ENCODE results near the gene HSF5. TPM values are rescaled to one million over a fixed set of nuclear protein-coding genes. Genes with fewer than 3 reads are reported as not detected.
A peak's percentile ranks its signal among the peaks of the same experiment; 100 is the strongest.

HSF5 gene
- total and polyA plus RNA-seq, 4 donors: 0.09 to 0.17 TPM; not detected in 2

- WGBS: 76% methylated on average over 3 of the region's 3 CpGs
- peak overlapping the region; percentile 50 to 61 for H3K27ac ChIP-seq (ENCODE audit: low read depth in 1 of 2, low read length in 2 of 2)
Measured at GRCh38 chr17:58531122-58531521, 42.9 kb upstream of the HSF5 start.

GRCh38 chr17:58530655-58531054, 42.4 kb upstream of the HSF5 start:
- no peaks in the 10 kb centered on the region for H3K36me3 ChIP-seq (ENCODE audit: control insufficient read depth in 4 of 4, insufficient read depth in 3 of 4, low read depth in 1 of 4, low read length in 3 of 4)
- H3K27ac ChIP-seq (ENCODE audit: low read depth in 1 of 2, low read length in 2 of 2): peak overlapping the region; percentile 16 to 32
- H3K9me3 ChIP-seq (ENCODE audit: control insufficient read depth in 4 of 4, low read length in 3 of 4): no peaks in the 10 kb centered on the region
- no peak for DNase-seq (ENCODE audit: low spot score)
- no peak overlapping the region for H3K4me3 ChIP-seq (ENCODE audit: low read depth in 1 of 3, low read length in 3 of 3)
- H3K9ac ChIP-seq (ENCODE audit: low read depth in 1 of 2, low read length in 2 of 2): no peak overlapping the region
- TF ChIP-seq GABPA (IDR thresholded peaks at IDR 0.05 in 1 of 2, conservative IDR thresholded peaks at IDR 0.05 in 1 of 2): no peak
- TF ChIP-seq JUND (IDR thresholded peaks at IDR 0.05): no peak
- no peaks in the 10 kb centered on the region for H3K27me3 ChIP-seq (ENCODE audit: control insufficient read depth in 4 of 4, insufficient read depth in 4 of 4, low read length in 3 of 4)
- peaks cover 9 to 23% (median 19%) of the 10 kb centered on the region in 4 donors for H3K4me1 ChIP-seq (ENCODE audit: control insufficient read depth in 4 of 4, insufficient read depth in 4 of 4, low read length in 3 of 4)
- WGBS: 80% methylated on average over 2 of the region's 2 CpGs

More at GRCh38 chr17:58531122-58531521, 42.9 kb upstream of the HSF5 start:
- Histone ChIP-seq H3K4me1 (ENCODE audit: control insufficient read depth in 4 of 4, insufficient read depth in 4 of 4, low read length in 3 of 4) (peaks cover 11 to 27% (median 19%) of the 10 kb centered on the region in 4 donors), H3K36me3 (ENCODE audit: control insufficient read depth in 4 of 4, insufficient read depth in 3 of 4, low read depth in 1 of 4, low read length in 3 of 4) (no peaks in the 10 kb centered on the region), H3K4me3 (ENCODE audit: low read depth in 1 of 3, low read length in 3 of 3) (peak overlapping the region in 2 of 3 donors; percentile 50 to 60), H3K27me3 (ENCODE audit: control insufficient read depth in 4 of 4, insufficient read depth in 4 of 4, low read length in 3 of 4) (no peaks in the 10 kb centered on the region), H3K9ac (ENCODE audit: low read depth in 1 of 2, low read length in 2 of 2) (no peak overlapping the region), H3K9me3 (ENCODE audit: control insufficient read depth in 4 of 4, low read length in 3 of 4) (no peaks in the 10 kb centered on the region)
- no peak for DNase-seq (ENCODE audit: low spot score)
- TF ChIP-seq, protein P1, sequence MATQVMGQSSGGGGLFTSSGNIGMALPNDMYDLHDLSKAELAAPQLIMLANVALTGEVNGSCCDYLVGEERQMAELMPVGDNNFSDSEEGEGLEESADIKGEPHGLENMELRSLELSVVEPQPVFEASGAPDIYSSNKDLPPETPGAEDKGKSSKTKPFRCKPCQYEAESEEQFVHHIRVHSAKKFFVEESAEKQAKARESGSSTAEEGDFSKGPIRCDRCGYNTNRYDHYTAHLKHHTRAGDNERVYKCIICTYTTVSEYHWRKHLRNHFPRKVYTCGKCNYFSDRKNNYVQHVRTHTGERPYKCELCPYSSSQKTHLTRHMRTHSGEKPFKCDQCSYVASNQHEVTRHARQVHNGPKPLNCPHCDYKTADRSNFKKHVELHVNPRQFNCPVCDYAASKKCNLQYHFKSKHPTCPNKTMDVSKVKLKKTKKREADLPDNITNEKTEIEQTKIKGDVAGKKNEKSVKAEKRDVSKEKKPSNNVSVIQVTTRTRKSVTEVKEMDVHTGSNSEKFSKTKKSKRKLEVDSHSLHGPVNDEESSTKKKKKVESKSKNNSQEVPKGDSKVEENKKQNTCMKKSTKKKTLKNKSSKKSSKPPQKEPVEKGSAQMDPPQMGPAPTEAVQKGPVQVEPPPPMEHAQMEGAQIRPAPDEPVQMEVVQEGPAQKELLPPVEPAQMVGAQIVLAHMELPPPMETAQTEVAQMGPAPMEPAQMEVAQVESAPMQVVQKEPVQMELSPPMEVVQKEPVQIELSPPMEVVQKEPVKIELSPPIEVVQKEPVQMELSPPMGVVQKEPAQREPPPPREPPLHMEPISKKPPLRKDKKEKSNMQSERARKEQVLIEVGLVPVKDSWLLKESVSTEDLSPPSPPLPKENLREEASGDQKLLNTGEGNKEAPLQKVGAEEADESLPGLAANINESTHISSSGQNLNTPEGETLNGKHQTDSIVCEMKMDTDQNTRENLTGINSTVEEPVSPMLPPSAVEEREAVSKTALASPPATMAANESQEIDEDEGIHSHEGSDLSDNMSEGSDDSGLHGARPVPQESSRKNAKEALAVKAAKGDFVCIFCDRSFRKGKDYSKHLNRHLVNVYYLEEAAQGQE (IDR thresholded peaks at IDR 0.05): no peak
- TF ChIP-seq SP1 (IDR thresholded peaks at IDR 0.05): no peak
- TF ChIP-seq YY1 (IDR thresholded peaks at IDR 0.05): no peak
- TF ChIP-seq, protein P2, sequence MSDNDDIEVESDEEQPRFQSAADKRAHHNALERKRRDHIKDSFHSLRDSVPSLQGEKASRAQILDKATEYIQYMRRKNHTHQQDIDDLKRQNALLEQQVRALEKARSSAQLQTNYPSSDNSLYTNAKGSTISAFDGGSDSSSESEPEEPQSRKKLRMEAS (IDR thresholded peaks at IDR 0.05): no peak
- TF ChIP-seq ZBTB33 (IDR thresholded peaks at IDR 0.05): no peak
- TF ChIP-seq NR2F2 (IDR thresholded peaks at IDR 0.05): no peak
- TF ChIP-seq FOXA2 (IDR thresholded peaks at IDR 0.05): no peak
- TF ChIP-seq, protein P3, sequence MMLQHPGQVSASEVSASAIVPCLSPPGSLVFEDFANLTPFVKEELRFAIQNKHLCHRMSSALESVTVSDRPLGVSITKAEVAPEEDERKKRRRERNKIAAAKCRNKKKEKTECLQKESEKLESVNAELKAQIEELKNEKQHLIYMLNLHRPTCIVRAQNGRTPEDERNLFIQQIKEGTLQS (IDR thresholded peaks at IDR 0.05): no peak
- no peak for TF ChIP-seq HNF4G (IDR thresholded peaks at IDR 0.05)
- no peak for TF ChIP-seq TAF1 (conservative IDR thresholded peaks at IDR 0.05)
- no peak for TF ChIP-seq JUND (IDR thresholded peaks at IDR 0.05)
- TF ChIP-seq EGR1 (IDR thresholded peaks at IDR 0.05; ENCODE audit: low read depth in 2 of 2): no peak

DNA sequence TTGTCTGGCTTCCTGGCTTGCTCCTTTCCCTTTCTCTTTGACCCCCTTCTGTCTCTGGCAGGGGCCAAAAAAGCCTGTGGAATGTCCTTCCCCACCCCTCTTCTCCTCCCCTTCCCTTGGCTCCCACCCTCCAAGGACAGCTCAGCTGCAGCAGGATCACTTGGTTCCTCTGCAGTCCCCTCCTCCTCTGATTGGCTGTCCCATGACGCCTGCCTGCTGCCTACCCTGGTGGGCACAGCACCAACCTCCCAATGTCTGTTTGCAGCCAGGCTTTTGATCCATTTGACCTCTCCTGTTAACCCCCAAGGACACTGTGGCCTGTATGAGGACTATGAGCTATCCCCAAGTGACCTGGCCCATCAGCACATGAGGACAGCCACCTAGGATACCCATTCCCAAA, 41.1 kb upstream of the HSF5 start:
- Histone ChIP-seq H3K27ac (ENCODE audit: low read depth in 1 of 2, low read length in 2 of 2) (peak overlapping the region; percentile 57 to 68), H3K36me3 (ENCODE audit: control insufficient read depth in 4 of 4, insufficient read depth in 3 of 4, low read depth in 1 of 4, low read length in 3 of 4) (no peaks in the 10 kb centered on the region), H3K27me3 (ENCODE audit: control insufficient read depth in 4 of 4, insufficient read depth in 4 of 4, low read length in 3 of 4) (no peaks in the 10 kb centered on the region), H3K9ac (ENCODE audit: low read depth in 1 of 2, low read length in 2 of 2) (no peak overlapping the region), H3K4me3 (ENCODE audit: low read depth in 1 of 3, low read length in 3 of 3) (no peak overlapping the region), H3K9me3 (ENCODE audit: control insufficient read depth in 4 of 4, low read length in 3 of 4) (no peaks in the 10 kb centered on the region), H3K4me1 (ENCODE audit: control insufficient read depth in 4 of 4, insufficient read depth in 4 of 4, low read length in 3 of 4) (peaks cover 2 to 21% (median 11%) of the 10 kb centered on the region in 4 donors)
- 56% methylated on average over 1 of the region's 1 CpG for WGBS
- TF ChIP-seq NR2F2 (IDR thresholded peaks at IDR 0.05) (peak; percentile 25), RXRA (IDR thresholded peaks at IDR 0.05) (peak in 1 of 2 donors; percentile 21)
- TF ChIP-seq, protein P2 (IDR thresholded peaks at IDR 0.05): no peak
- no peak for DNase-seq (ENCODE audit: low spot score)

Data from liver (tissue), 9 donors.